A673 (cell line): ENCODE results near the gene TGFBR3L. TPM values are rescaled to one million over a fixed set of nuclear protein-coding genes. Genes with fewer than 3 reads are reported as not detected.

Source experiments
- BruUV-seq: library from RNA; stranded (reverse); fragments of 400-500 nt; replicated peaks from 2 replicates; lab custom pipeline; 2021; lab: Mats Ljungman, UMichigan
- CTCF ChIA-PET: fragments of 300-600 bp; sonication (Branson Sonifier 250); formaldehyde crosslinking; loops from one replicate; lab custom pipeline; 2022; ENCODE audit warnings: antibody characterized with exemption; lab: Charles Lee
- POLR2A ChIA-PET: fragments of 300-600 bp; sonication (Branson Sonifier 250); formaldehyde crosslinking; loops from one replicate; lab custom pipeline; 2022; ENCODE audit warnings: antibody characterized with exemption; ENCODE audit not compliant: low non-redundant PET; lab: Charles Lee
- DNase-seq: peaks from one replicate; pipeline ENCODE4 v3.0.0-alpha.2; 2015; ENCODE audit warnings: low spot score
- H3K27ac ChIP-seq: fragments of 200-600 bp; sonication (generic); 2 replicates; pipeline ENCODE4 v1.5.1; 2016; ENCODE audit warnings: mixed run types, low read depth, mild to moderate bottlenecking, mixed read lengths, antibody characterized with exemption, low read length; ENCODE audit not compliant: poor library complexity, severe bottlenecking
- H3K27me3 ChIP-seq: fragments of 200-600 bp; sonication (generic); replicated peaks from 2 replicates; pipeline ENCODE4 v1.6.1; 2017; ENCODE audit warnings: mixed run types, low read depth, mild to moderate bottlenecking, mixed read lengths, antibody characterized with exemption, low read length; ENCODE audit not compliant: insufficient read depth, poor library complexity
- H3K36me3 ChIP-seq: fragments of 200-600 bp; sonication (generic); 2 replicates; pipeline ENCODE4 v1.6.1; 2016; ENCODE audit warnings: mixed run types, mild to moderate bottlenecking, mixed read lengths, antibody characterized with exemption, low read length; ENCODE audit not compliant: insufficient read depth, poor library complexity, severe bottlenecking
- H3K4me1 ChIP-seq: fragments of 200-600 bp; sonication (generic); 2 replicates; pipeline ENCODE4 v1.6.1; 2017; ENCODE audit warnings: mixed run types, mild to moderate bottlenecking, mixed read lengths, antibody characterized with exemption, low read length; ENCODE audit not compliant: insufficient read depth, poor library complexity, severe bottlenecking
- H3K4me3 ChIP-seq: fragments of 200-600 bp; sonication (generic); 2 replicates; pipeline ENCODE4 v1.5.1; 2016; ENCODE audit warnings: low read depth, mixed run types, mild to moderate bottlenecking, mixed read lengths, low read length; ENCODE audit not compliant: poor library complexity, severe bottlenecking
- H3K9me3 ChIP-seq: fragments of 200-600 bp; sonication (generic); 2 replicates; pipeline ENCODE4 v1.6.1; 2016; ENCODE audit warnings: mixed run types, low read depth, mild to moderate bottlenecking, mixed read lengths, antibody characterized with exemption, low read length; ENCODE audit not compliant: poor library complexity, severe bottlenecking
- EZH2 ChIP-seq: fragments of 200-600 bp; sonication (generic); IDR thresholded peaks from 2 replicates; pipeline ENCODE4 v1.6.1; 2017; ENCODE audit warnings: borderline replicate concordance, low read depth, mild to moderate bottlenecking, mixed read lengths, antibody characterized with exemption, low read length; ENCODE audit not compliant: poor library complexity, severe bottlenecking
- intact Hi-C: fragments of 100-400 bp; cut with micrococcal nuclease; formaldehyde crosslinking; loops from one replicate; pipeline ENCODE4 v1.10.0; 2022; ENCODE audit not compliant: unreplicated experiment
- total RNA-seq: library from RNA; stranded (reverse); gene quantifications from 2 replicates; pipeline ENCODE4 v1.2.3, GENCODE V29; 2021
- TF ChIP-seq, protein P1 (sequence below): fragments of 300-800, 200-600 bp; sonication (generic); conservative IDR thresholded peaks from 2 replicates; pipeline ENCODE4 v1.5.1; 2017; ENCODE audit warnings: low read depth, mild to moderate bottlenecking, antibody characterized with exemption, low read length, moderate library complexity, mixed read lengths

Gene TGFBR3L
- total RNA-seq, 1 experiment from 2014 or later, result 1.6 TPM

GRCh38 chr19:7883105-7883504 lies 31.5 kb upstream of the TGFBR3L start:
- H3K36me3 ChIP-seq, result no peaks in the 10 kb centered on the region
- POLR2A ChIA-PET, result no interaction called here
- H3K9me3 ChIP-seq, result no peaks in the 10 kb centered on the region
- no peaks in the 10 kb centered on the region for H3K4me1 ChIP-seq
- no peak overlapping the region for H3K4me3 ChIP-seq
- no peak overlapping the region for H3K27ac ChIP-seq
- BruUV-seq, result no TSS peak
- intact Hi-C loops, result no loop called here
- H3K27me3 ChIP-seq, result no peaks in the 10 kb centered on the region
- CTCF ChIA-PET, result interaction anchor here (0.6 to 0.8 kb wide), 2 partner anchors 14 to 61 kb away, joined by 6 to 9 read pairs; no protein-coding TSS in a partner anchor
- TF ChIP-seq, protein P1, sequence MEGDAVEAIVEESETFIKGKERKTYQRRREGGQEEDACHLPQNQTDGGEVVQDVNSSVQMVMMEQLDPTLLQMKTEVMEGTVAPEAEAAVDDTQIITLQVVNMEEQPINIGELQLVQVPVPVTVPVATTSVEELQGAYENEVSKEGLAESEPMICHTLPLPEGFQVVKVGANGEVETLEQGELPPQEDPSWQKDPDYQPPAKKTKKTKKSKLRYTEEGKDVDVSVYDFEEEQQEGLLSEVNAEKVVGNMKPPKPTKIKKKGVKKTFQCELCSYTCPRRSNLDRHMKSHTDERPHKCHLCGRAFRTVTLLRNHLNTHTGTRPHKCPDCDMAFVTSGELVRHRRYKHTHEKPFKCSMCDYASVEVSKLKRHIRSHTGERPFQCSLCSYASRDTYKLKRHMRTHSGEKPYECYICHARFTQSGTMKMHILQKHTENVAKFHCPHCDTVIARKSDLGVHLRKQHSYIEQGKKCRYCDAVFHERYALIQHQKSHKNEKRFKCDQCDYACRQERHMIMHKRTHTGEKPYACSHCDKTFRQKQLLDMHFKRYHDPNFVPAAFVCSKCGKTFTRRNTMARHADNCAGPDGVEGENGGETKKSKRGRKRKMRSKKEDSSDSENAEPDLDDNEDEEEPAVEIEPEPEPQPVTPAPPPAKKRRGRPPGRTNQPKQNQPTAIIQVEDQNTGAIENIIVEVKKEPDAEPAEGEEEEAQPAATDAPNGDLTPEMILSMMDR, result no peak
- TF ChIP-seq EZH2, result no peak
- no peak for DNase-seq

DNA sequence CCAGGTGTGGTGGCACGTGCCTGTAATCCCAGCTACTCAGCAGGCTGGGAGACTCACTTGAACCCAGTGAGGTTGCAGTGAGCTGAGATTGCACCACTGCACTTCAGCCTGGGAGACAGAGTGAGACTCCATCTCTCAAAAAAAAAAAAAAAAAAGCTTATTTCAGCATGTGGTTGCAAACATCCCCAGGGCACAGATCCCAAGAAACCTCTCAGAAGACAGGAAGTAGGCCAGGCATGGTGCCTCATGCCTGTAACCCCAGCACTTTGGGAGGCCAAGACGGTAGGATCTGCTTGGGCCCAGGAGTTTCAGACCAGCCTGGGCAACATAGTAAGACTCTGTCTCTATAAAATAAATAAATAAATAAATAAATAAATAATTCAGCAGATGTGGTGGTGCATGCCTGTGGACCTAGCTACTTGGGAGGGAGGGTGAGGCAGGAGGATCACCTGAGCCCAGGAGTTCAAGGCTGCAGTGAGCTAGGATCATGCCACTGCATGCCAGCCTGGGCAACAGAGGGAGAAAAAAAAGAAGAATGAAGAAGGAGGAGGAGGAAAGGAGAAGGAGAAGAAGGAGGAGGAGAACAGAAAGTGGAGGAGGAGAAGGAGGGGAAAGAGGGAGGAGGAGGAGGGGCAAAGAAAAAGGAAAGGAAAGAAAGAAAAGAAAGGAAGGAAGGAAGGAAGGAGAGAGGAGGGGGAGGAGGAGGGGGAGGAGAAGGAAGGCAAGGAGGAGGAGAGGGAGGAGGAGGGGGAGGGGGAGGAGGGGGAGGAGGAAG lies 30.6 kb upstream of the TGFBR3L start:
- ChIA-PET CTCF (interaction anchor here (0.6 to 0.8 kb wide), 2 partner anchors 15 to 60 kb away, joined by 6 to 9 read pairs; no protein-coding TSS in a partner anchor), POLR2A (no interaction called here)
- Histone ChIP-seq H3K9me3 (no peaks in the 10 kb centered on the region), H3K36me3 (no peaks in the 10 kb centered on the region), H3K4me3 (no peak overlapping the region), H3K27ac (no peak overlapping the region), H3K4me1 (no peaks in the 10 kb centered on the region), H3K27me3 (no peaks in the 10 kb centered on the region)
- no peak for DNase-seq
- TF ChIP-seq, protein P1, result no peak
- no peak for TF ChIP-seq EZH2
- BruUV-seq, result no TSS peak
- intact Hi-C loops, result no loop called here

- no peak for DNase-seq
- POLR2A ChIA-PET, result no interaction called here
- CTCF ChIA-PET, result no interaction called here
- no peak for TF ChIP-seq EZH2
- TF ChIP-seq, protein P1, result no peak
- no peaks in the 10 kb centered on the region for H3K9me3 ChIP-seq
- no peaks in the 10 kb centered on the region for H3K27me3 ChIP-seq
- no peaks in the 10 kb centered on the region for H3K4me1 ChIP-seq
- H3K4me3 ChIP-seq, result no peak overlapping the region
- intact Hi-C loops, result no loop called here
- H3K36me3 ChIP-seq, result no peaks in the 10 kb centered on the region
- no peak overlapping the region for H3K27ac ChIP-seq
- BruUV-seq, result no TSS peak
These were observed 28.8 kb upstream of the TGFBR3L start for GRCh38 chr19:7885818-7886217.
